ENCODE measurements around the gene ARMH4. TPM values are rescaled to one million over a fixed set of nuclear protein-coding genes. Genes with fewer than 3 reads are reported as not detected.

Gene ARMH4
- total RNA-seq, 4 donors from 2014 or later = 1.2 to 3.7 (median 2.0) TPM

DNA sequence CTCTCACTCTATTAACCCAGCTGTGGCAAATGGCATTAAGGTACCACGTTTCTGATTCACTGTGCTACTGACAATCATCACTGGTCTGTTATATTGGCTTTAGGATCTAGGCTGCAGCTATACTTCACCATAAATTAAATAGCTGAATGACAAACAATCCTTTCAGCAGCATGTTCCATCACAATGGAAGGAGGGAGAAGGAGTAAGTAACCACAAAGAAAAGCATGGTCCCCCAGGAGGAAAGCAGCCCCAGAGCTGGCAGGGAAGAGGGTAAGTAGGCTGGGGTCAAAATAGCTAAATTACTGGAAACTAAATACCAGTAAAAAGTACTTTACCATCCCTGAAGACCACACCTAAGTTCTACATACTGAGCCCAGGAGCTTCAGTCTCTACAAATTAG, 2.8 kb downstream of the ARMH4 start:
- Histone ChIP-seq H3K36me3 (no peaks in the 10 kb centered on the region), H3K4me1 (peaks cover 6 to 13% of the 10 kb centered on the region in 2 donors), H3K27me3 (peaks cover 0 to 4% (median 0%) of the 10 kb centered on the region in 3 donors), H3K9me3 (no peaks in the 10 kb centered on the region), H3K27ac (no peak overlapping the region), H3K4me3 (no peak overlapping the region)
- intact Hi-C loops (cut with DNase I; ENCODE audit: low total_unique reads) = no loop called here
- no peak for DNase-seq
- ATAC-seq = no peak
- in situ Hi-C loops (cut with MboI; ENCODE audit: low sequenced_read_pairs in 4 of 4) = no loop called here
- TF ChIP-seq, protein P1, sequence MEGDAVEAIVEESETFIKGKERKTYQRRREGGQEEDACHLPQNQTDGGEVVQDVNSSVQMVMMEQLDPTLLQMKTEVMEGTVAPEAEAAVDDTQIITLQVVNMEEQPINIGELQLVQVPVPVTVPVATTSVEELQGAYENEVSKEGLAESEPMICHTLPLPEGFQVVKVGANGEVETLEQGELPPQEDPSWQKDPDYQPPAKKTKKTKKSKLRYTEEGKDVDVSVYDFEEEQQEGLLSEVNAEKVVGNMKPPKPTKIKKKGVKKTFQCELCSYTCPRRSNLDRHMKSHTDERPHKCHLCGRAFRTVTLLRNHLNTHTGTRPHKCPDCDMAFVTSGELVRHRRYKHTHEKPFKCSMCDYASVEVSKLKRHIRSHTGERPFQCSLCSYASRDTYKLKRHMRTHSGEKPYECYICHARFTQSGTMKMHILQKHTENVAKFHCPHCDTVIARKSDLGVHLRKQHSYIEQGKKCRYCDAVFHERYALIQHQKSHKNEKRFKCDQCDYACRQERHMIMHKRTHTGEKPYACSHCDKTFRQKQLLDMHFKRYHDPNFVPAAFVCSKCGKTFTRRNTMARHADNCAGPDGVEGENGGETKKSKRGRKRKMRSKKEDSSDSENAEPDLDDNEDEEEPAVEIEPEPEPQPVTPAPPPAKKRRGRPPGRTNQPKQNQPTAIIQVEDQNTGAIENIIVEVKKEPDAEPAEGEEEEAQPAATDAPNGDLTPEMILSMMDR (IDR thresholded peaks at IDR 0.05 in 4 of 5, conservative IDR thresholded peaks at IDR 0.05 in 1 of 5) = no peak
- TF ChIP-seq POLR2A (IDR thresholded peaks at IDR 0.05) = no peak

DNA sequence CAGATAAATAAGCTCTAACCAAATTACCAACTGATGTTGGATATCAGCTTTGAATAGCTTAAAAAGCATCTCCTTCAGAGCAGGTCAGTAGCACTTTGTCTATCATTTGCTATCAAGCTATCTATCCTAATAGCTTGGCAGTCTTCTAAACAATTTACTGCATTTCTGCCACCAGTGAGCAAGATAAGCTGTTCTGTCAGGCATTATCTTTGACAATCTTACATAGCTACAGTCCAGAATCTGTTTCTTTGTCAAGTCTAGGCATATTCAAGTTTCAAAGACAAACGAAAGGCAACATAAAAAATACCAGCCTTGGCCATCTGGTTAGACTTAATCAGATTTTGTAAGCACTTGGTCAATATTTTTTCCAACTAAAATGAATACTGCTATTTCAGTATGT, 5.6 kb downstream of the ARMH4 start:
- Histone ChIP-seq H3K36me3 (no peaks in the 10 kb centered on the region), H3K4me3 (no peak overlapping the region), H3K9me3 (no peaks in the 10 kb centered on the region), H3K4me1 (peaks cover 0 to 3% of the 10 kb centered on the region in 2 donors), H3K27ac (no peak overlapping the region), H3K27me3 (peaks cover 0 to 4% (median 0%) of the 10 kb centered on the region in 3 donors)
- DNase-seq (no peak), ATAC-seq (no peak)
- in situ Hi-C loops (cut with MboI; ENCODE audit: low sequenced_read_pairs in 4 of 4) (no loop called here), intact Hi-C loops (cut with DNase I; ENCODE audit: low total_unique reads) (no loop called here)
- TF ChIP-seq, protein P1 (IDR thresholded peaks at IDR 0.05 in 4 of 5, conservative IDR thresholded peaks at IDR 0.05 in 1 of 5) = no peak
- TF ChIP-seq POLR2A (IDR thresholded peaks at IDR 0.05) = no peak

DNA sequence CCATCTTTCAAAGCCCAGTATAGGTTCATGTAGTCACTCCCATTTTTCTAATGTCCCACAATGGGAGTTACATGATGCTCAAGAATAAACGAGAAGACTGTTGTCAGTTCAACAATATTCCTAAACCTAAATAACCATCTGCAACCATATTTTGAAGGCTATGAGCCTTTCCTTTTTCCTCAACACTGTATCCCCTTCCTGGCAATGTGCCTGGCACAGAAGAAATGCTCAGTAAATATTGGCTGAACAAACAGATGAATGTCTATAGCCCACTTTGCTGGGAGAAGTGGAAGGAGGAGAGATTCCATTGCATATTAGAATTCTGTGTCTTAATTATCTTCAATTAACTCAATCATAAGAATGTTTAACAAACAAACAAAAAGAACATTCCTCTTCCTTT, 6.1 kb downstream of the ARMH4 start:
- intact Hi-C loops (cut with DNase I; ENCODE audit: low total_unique reads) = no loop called here
- no peak overlapping the region for H3K4me3 ChIP-seq
- H3K9me3 ChIP-seq = no peaks in the 10 kb centered on the region
- DNase-seq (no peak), ATAC-seq (no peak)
- TF ChIP-seq POLR2A (IDR thresholded peaks at IDR 0.05) = no peak
- TF ChIP-seq, protein P1 (IDR thresholded peaks at IDR 0.05 in 4 of 5, conservative IDR thresholded peaks at IDR 0.05 in 1 of 5) = no peak
- H3K36me3 ChIP-seq = no peaks in the 10 kb centered on the region
- no peaks in the 10 kb centered on the region for H3K4me1 ChIP-seq
- H3K27ac ChIP-seq = no peak overlapping the region
- H3K27me3 ChIP-seq = peaks cover 0 to 4% (median 0%) of the 10 kb centered on the region in 3 donors
- in situ Hi-C loops (cut with MboI; ENCODE audit: low sequenced_read_pairs in 4 of 4) = no loop called here

DNA sequence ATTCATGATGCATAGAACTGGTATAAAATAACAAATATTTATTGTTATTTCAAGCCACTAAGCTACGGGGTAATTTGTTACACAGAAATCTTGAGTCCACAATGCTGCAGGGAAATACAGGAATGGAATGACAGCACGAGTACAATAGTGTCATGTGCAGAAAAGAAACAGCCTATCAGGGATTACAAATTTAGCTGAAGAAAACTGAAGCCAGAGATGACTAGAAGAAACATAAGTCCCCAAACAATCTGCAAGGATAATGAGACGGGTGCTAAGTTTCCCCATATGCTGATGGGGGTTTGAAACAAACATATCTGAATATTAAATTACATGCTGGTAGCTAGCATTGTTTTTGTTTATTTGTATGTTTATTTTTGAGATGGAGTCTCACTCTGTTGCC, 8.9 kb downstream of the ARMH4 start:
- intact Hi-C loops (cut with DNase I; ENCODE audit: low total_unique reads) (no loop called here), in situ Hi-C loops (cut with MboI; ENCODE audit: low sequenced_read_pairs in 4 of 4) (no loop called here)
- Histone ChIP-seq H3K27me3 (no peaks in the 10 kb centered on the region), H3K27ac (no peak overlapping the region), H3K9me3 (no peaks in the 10 kb centered on the region), H3K36me3 (no peaks in the 10 kb centered on the region), H3K4me1 (no peaks in the 10 kb centered on the region), H3K4me3 (no peak overlapping the region)
- DNase-seq = no peak
- TF ChIP-seq, protein P1 (IDR thresholded peaks at IDR 0.05 in 4 of 5, conservative IDR thresholded peaks at IDR 0.05 in 1 of 5) = no peak
- TF ChIP-seq POLR2A (IDR thresholded peaks at IDR 0.05) = no peak
- ATAC-seq = no peak

DNA sequence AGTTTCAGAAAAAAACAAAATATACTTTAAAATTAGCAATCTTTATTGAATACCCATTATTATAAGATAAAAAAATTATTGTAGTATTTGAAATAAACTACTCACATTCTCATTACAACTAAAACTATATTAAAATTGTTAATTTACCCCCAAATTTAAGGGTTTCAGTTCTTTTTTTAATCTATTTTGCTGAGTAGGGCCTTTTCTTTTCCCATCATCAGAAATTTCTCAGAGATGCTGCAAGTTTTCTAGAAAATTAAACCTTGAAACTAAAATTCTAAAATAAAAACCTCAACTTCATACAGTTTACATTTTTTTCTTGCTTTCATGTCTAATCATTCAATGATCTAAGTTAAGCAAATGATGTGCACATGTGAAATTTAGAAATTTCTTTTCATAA, 10.1 kb downstream of the ARMH4 start:
- Histone ChIP-seq H3K4me3 (no peak overlapping the region), H3K27ac (no peak overlapping the region), H3K4me1 (no peaks in the 10 kb centered on the region), H3K27me3 (no peaks in the 10 kb centered on the region), H3K9me3 (no peaks in the 10 kb centered on the region), H3K36me3 (no peaks in the 10 kb centered on the region)
- intact Hi-C loops (cut with DNase I; ENCODE audit: low total_unique reads) = no loop called here
- DNase-seq = no peak
- no peak for ATAC-seq
- in situ Hi-C loops (cut with MboI; ENCODE audit: low sequenced_read_pairs in 4 of 4) = no loop called here
- TF ChIP-seq, protein P1 (IDR thresholded peaks at IDR 0.05 in 4 of 5, conservative IDR thresholded peaks at IDR 0.05 in 1 of 5) = no peak
- TF ChIP-seq POLR2A (IDR thresholded peaks at IDR 0.05) = no peak
